Caco-2 (cell line): ENCODE measurements around the gene SLIT3. TPM values are rescaled to one million over a fixed set of nuclear protein-coding genes. Genes with fewer than 3 reads are reported as not detected.

Experiments used
- BruUV-seq: library from RNA; stranded (reverse); fragments of 400-500 nt; replicated peaks from 2 replicates; lab custom pipeline; 2021; lab: Mats Ljungman, UMichigan
- CTCF ChIA-PET: fragments of 300-600 bp; sonication (Branson Sonifier 250); formaldehyde crosslinking; loops from one replicate; lab custom pipeline; 2022; ENCODE audit warnings: antibody characterized with exemption; lab: Charles Lee
- POLR2A ChIA-PET: fragments of 300-600 bp; sonication (Branson Sonifier 250); formaldehyde crosslinking; loops from one replicate; lab custom pipeline; 2022; ENCODE audit warnings: antibody characterized with exemption; lab: Charles Lee
- DNase-seq, 2 experiments: peaks; one replicate each; pipeline versions ENCODE4 v3.0.0 to v3.0.0-alpha.2; 2020 to 2022
- H3K27me3 ChIP-seq: replicated peaks from 2 replicates; pipeline ENCODE4 v1.6.0; 2011; ENCODE audit warnings: low read length; ENCODE audit not compliant: control insufficient read depth, insufficient read depth
- H3K36me3 ChIP-seq: 2 replicates; pipeline ENCODE4 v1.5.1; 2011; ENCODE audit warnings: low read length; ENCODE audit not compliant: control insufficient read depth, insufficient read depth
- H3K4me1 ChIP-seq: fragments of 250-450 bp; sonication (Bioruptor Pico); 2 replicates; pipeline ENCODE4 v1.5.1; 2020; ENCODE audit warnings: mild to moderate bottlenecking
- H3K4me3 ChIP-seq: 2 replicates; pipeline ENCODE4 v1.5.1; 2011; ENCODE audit warnings: low read depth, mild to moderate bottlenecking, control low read depth, low read length
- H3K9me3 ChIP-seq: fragments of 250-450 bp; sonication (Bioruptor Pico); 2 replicates; pipeline ENCODE4 v1.5.1; 2020; ENCODE audit warnings: mild to moderate bottlenecking, moderate library complexity
- H3K27ac Mint-ChIP-seq: one replicate; pipeline ENCODE4 v1.8.0; 2022; ENCODE audit warnings: mixed read lengths; ENCODE audit not compliant: unreplicated experiment
- H3K27me3 Mint-ChIP-seq: one replicate; pipeline ENCODE4 v1.8.0; 2022; ENCODE audit warnings: mixed read lengths; ENCODE audit not compliant: insufficient read depth, unreplicated experiment
- H3K36me3 Mint-ChIP-seq: one replicate; pipeline ENCODE4 v1.8.0; 2022; ENCODE audit warnings: mild to moderate bottlenecking, mixed read lengths; ENCODE audit not compliant: insufficient read depth, unreplicated experiment
- H3K4me1 Mint-ChIP-seq: one replicate; pipeline ENCODE4 v1.8.0; 2022; ENCODE audit warnings: low read depth, mixed read lengths; ENCODE audit not compliant: unreplicated experiment
- H3K4me3 Mint-ChIP-seq: one replicate; pipeline ENCODE4 v1.8.0; 2022; ENCODE audit warnings: mild to moderate bottlenecking, moderate library complexity, mixed read lengths; ENCODE audit not compliant: unreplicated experiment
- H3K9me3 Mint-ChIP-seq: one replicate; pipeline ENCODE4 v1.8.0; 2022; ENCODE audit warnings: mixed read lengths; ENCODE audit not compliant: unreplicated experiment
- intact Hi-C: fragments of 100-400 bp; cut with micrococcal nuclease; formaldehyde crosslinking; loops from one replicate; pipeline ENCODE4 v1.10.0; 2022; ENCODE audit not compliant: unreplicated experiment
- total RNA-seq: library from RNA; stranded (reverse); gene quantifications from 2 replicates; pipeline ENCODE4 v1.2.3, GENCODE V29; 2022
- TF ChIP-seq, protein P1 (sequence below), 2 experiments: fragments of 200-600 bp in 1 of 2; IDR thresholded peaks; 1 replicate in 1 of 2; 2 replicates in 1 of 2; pipeline versions ENCODE4 v1.5.1 to v1.8.0; 2011 to 2022; ENCODE audit warnings: antibody characterized with exemption in 1 of 2, control low read depth in 1 of 2, inconsistent platforms in 1 of 2, low read depth in 1 of 2, low read length in 1 of 2, mild to moderate bottlenecking in 1 of 2, moderate library complexity in 1 of 2; ENCODE audit not compliant: insufficient read depth in 1 of 2, severe bottlenecking in 1 of 2, unreplicated experiment in 1 of 2

The SLIT3 gene
- total RNA-seq, 1 experiment from 2014 or later: 2.1 TPM

- Mint-ChIP-seq H3K9me3 (peaks cover 11% of the 10 kb centered on the region), H3K27me3 (peaks cover 10% of the 10 kb centered on the region), H3K4me3 (no peak overlapping the region), H3K27ac (no peak overlapping the region), H3K36me3 (no peaks in the 10 kb centered on the region), H3K4me1 (no peaks in the 10 kb centered on the region)
- H3K4me1 ChIP-seq: no peaks in the 10 kb centered on the region
- no TSS peak for BruUV-seq
- POLR2A ChIA-PET: no interaction called here
- DNase-seq: no peak
- intact Hi-C loops: no loop called here
- no peaks in the 10 kb centered on the region for H3K36me3 ChIP-seq
- CTCF ChIA-PET: no interaction called here
- TF ChIP-seq, protein P1, sequence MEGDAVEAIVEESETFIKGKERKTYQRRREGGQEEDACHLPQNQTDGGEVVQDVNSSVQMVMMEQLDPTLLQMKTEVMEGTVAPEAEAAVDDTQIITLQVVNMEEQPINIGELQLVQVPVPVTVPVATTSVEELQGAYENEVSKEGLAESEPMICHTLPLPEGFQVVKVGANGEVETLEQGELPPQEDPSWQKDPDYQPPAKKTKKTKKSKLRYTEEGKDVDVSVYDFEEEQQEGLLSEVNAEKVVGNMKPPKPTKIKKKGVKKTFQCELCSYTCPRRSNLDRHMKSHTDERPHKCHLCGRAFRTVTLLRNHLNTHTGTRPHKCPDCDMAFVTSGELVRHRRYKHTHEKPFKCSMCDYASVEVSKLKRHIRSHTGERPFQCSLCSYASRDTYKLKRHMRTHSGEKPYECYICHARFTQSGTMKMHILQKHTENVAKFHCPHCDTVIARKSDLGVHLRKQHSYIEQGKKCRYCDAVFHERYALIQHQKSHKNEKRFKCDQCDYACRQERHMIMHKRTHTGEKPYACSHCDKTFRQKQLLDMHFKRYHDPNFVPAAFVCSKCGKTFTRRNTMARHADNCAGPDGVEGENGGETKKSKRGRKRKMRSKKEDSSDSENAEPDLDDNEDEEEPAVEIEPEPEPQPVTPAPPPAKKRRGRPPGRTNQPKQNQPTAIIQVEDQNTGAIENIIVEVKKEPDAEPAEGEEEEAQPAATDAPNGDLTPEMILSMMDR (IDR thresholded peaks at IDR 0.05; ENCODE audit: insufficient read depth in 1 of 2, low read depth in 1 of 2, low read length in 1 of 2, severe bottlenecking in 1 of 2, unreplicated experiment in 1 of 2): no peak
- H3K4me3 ChIP-seq: no peak overlapping the region
- H3K9me3 ChIP-seq: no peaks in the 10 kb centered on the region
- H3K27me3 ChIP-seq: no peaks in the 10 kb centered on the region
Observed at GRCh38 chr5:168734620-168735300, 566.2 kb downstream of the SLIT3 start.

DNA sequence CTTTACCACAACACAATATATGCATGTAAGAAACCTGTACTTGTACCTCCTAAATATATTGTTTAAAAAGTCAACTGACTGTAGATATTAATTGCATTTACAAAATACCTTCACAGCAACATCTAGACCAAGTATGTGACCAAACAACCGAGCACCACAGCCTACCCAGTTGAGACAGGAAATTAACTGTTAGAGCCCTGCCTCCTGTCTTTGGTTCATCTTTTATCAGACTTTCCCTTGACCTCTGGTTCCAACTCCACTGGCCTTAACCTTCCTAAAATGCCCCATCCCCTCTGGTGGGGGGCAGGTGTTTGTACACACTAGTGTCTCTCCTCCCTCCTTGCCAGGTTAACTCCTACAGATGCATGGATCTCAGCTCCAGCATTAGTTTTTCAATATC lies 566.8 kb downstream of the SLIT3 start:
- Mint-ChIP-seq H3K4me1 (no peaks in the 10 kb centered on the region), H3K36me3 (no peaks in the 10 kb centered on the region), H3K27me3 (peaks cover 10% of the 10 kb centered on the region), H3K9me3 (peaks cover 17% of the 10 kb centered on the region), H3K27ac (no peak overlapping the region), H3K4me3 (no peak overlapping the region)
- ChIA-PET POLR2A (no interaction called here), CTCF (no interaction called here)
- Histone ChIP-seq H3K4me3 (no peak overlapping the region), H3K4me1 (no peaks in the 10 kb centered on the region), H3K9me3 (no peaks in the 10 kb centered on the region), H3K27me3 (no peaks in the 10 kb centered on the region), H3K36me3 (no peaks in the 10 kb centered on the region)
- TF ChIP-seq, protein P1 (IDR thresholded peaks at IDR 0.05; ENCODE audit: insufficient read depth in 1 of 2, low read depth in 1 of 2, low read length in 1 of 2, severe bottlenecking in 1 of 2, unreplicated experiment in 1 of 2): no peak
- intact Hi-C loops: no loop called here
- BruUV-seq: no TSS peak
- DNase-seq: no peak

DNA sequence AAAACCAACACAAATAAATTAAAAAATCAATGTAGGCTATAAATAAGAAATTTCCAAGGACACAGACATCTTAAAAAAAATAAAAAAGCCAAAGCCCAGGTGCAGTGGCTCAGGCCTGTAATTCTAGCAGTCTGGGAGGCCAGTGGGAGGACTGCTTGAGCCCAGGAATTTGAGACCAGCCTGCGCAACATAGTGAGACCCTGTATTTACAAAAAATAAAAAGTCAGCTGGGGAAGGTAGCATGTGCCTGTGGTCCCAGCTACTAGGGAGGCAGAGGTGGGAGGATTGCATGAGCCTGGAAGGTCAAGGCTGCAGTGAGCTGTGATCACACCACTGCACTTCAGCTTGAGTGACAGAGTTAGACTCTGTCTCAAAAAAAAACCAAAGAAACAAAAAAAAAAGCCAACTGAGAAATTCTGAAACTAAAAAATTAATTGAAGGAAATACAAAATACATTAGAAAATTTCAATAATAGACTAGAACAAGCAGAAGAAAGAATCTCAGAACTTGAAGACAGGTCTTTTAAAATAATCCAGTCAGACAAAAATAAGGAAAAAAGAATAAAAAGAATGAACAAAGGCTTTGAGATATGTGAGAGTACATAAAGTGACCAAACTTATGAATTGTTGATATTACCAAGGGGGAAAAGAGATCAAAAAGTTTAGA lies 572.3 kb downstream of the SLIT3 start:
- Histone ChIP-seq H3K4me1 (no peaks in the 10 kb centered on the region), H3K9me3 (no peaks in the 10 kb centered on the region; the same call in 1 of the 2 replicates), H3K4me3 (no peak overlapping the region), H3K36me3 (no peaks in the 10 kb centered on the region), H3K27me3 (no peaks in the 10 kb centered on the region)
- H3K27me3 Mint-ChIP-seq: peaks cover 7% of the 10 kb centered on the region
- no TSS peak for BruUV-seq
- no peak overlapping the region for H3K27ac Mint-ChIP-seq
- no peaks in the 10 kb centered on the region for H3K4me1 Mint-ChIP-seq
- H3K36me3 Mint-ChIP-seq: no peaks in the 10 kb centered on the region
- H3K4me3 Mint-ChIP-seq: no peak overlapping the region
- ChIA-PET POLR2A (no interaction called here), CTCF (no interaction called here)
- intact Hi-C loops: no loop called here
- DNase-seq: no peak
- TF ChIP-seq, protein P1 (IDR thresholded peaks at IDR 0.05; ENCODE audit: insufficient read depth in 1 of 2, low read depth in 1 of 2, low read length in 1 of 2, severe bottlenecking in 1 of 2, unreplicated experiment in 1 of 2): no peak
- H3K9me3 Mint-ChIP-seq: peaks cover 20% of the 10 kb centered on the region
